HepG2 (cell line): ENCODE measurements around the gene PRKCE. TPM values are rescaled to one million over a fixed set of nuclear protein-coding genes. Genes with fewer than 3 reads are reported as not detected.

ENCODE experiments used
- HDAC1 ChIP-seq: sonication (generic); formaldehyde crosslinking; IDR thresholded peaks from 2 replicates; pipeline ENCODE4 v1.5.1; 2020; ENCODE audit warnings: mild to moderate bottlenecking, missing genetic modification reagents
- ZKSCAN5 ChIP-seq: sonication (generic); formaldehyde crosslinking; IDR thresholded peaks from 2 replicates; pipeline ENCODE4 v1.5.1; 2020; ENCODE audit warnings: mild to moderate bottlenecking, missing genetic modification reagents
- ZKSCAN8 ChIP-seq: IDR thresholded peaks from 2 replicates; pipeline ENCODE4 v1.6.1; 2016; ENCODE audit warnings: borderline replicate concordance, missing genetic modification reagents, missing compliant biosample characterization
- ZNF318 ChIP-seq: sonication (generic); formaldehyde crosslinking; IDR thresholded peaks from 2 replicates; pipeline ENCODE4 v1.4.0; 2020; ENCODE audit warnings: mild to moderate bottlenecking, missing genetic modification reagents
- ZNF740 ChIP-seq: sonication (generic); formaldehyde crosslinking; IDR thresholded peaks from 2 replicates; pipeline ENCODE4 v1.4.0; 2020; ENCODE audit warnings: missing genetic modification reagents
- polyA plus RNA-seq, 8 experiments: library from polyadenylated mRNA; depleted of rRNA in 3 of 8; stranded (reverse) in 7 of 8; unstranded in 1 of 8; fragments of >200 nt; fragmentation: Illumina TruSeq in 4 of 8; extraction: Trizol in 4 of 8; gene quantifications; 2 replicates each; pipeline versions ENCODE4 v1.2.1 to v1.2.3, GENCODE V29; 2011 to 2016; ENCODE audit warnings: low read depth in 4 of 8, missing spikeins in 1 of 8, mixed read lengths in 1 of 8; ENCODE audit not compliant: insufficient read depth in 1 of 8
- total RNA-seq, 5 experiments: library from RNA; depleted of rRNA; stranded (reverse); fragments of >200 nt; fragmentation: Illumina TruSeq; extraction: Trizol; gene quantifications; 2 replicates each; pipeline ENCODE4 v1.2.3, GENCODE V29; 2016; ENCODE audit warnings: low read depth in 1 of 5

The PRKCE gene
- total and polyA plus RNA-seq, 2 of the 13 experiments (the other 11 are each of a cell fraction or from before 2014, with no cell fraction given) = 1.0 to 3.9 TPM

GRCh38 chr2:45643543-45644542 is 7.6 kb upstream of the PRKCE start (continued):
- TF ChIP-seq ZNF318 (CRISPR knock-in tag) = no peak
- no peak for TF ChIP-seq ZKSCAN5 (CRISPR knock-in tag)
- TF ChIP-seq ZKSCAN8 = no peak
- TF ChIP-seq ZNF740 = no peak
- peak; percentile 63 for TF ChIP-seq HDAC1 (CRISPR knock-in tag)
